SH-SY5Y (cell line): ENCODE results near the gene TBX15.

Experiments used
- GATA2 ChIP-seq: IDR thresholded peaks from 2 replicates; pipeline ENCODE4 v1.6.1; 2011; ENCODE audit warnings: mild to moderate bottlenecking, low read depth, low read length
- GATA3 ChIP-seq: IDR thresholded peaks from 2 replicates; pipeline ENCODE4 v1.6.1; 2011; ENCODE audit warnings: low read depth, mild to moderate bottlenecking, low read length, moderate library complexity

GRCh38 chr1:118871582-118872171 is 116.5 kb downstream of the TBX15 start:
- TF ChIP-seq GATA2 (no peak), GATA3 (no peak)
